Measurements from ENCODE around the gene TTC23. TPM values are rescaled to one million over a fixed set of nuclear protein-coding genes. Genes with fewer than 3 reads are reported as not detected.

Gene TTC23
- total and polyA plus RNA-seq, 9 of the 15 experiments (the other 6 are each of a cell fraction or from before 2014, with no cell fraction given), result 0.41 to 4.5 (median 2.5) TPM

DNA sequence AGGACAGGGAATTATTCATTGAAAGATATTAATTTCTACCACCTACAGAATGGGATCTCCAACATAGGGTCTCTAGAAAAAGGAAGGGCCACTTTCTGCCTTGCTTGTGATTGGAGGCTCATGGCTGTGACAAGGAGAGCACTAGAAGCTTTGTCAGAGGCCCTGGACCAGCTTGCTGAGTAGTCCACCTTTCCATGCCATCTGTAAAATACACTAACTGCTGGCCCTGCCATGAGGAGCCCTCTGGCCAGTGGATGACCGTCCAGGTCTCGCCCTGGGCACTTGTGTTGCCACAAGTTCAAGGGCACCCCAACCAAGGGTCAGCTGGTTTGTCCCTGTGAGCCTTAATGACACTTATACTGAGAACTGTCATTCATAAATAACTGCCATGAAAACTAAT lies 146.1 kb downstream of the TTC23 start:
- Histone ChIP-seq H3K4me2 (ENCODE audit: insufficient read depth, low read length) (no peak overlapping the region), H3K27ac (ENCODE audit: extremely low read depth, low read depth, low read length) (no peak overlapping the region), H3K9me1 (ENCODE audit: control insufficient read depth, insufficient read depth, low read length) (no peaks in the 10 kb centered on the region), H3K27me3 (ENCODE audit: control insufficient read depth in 2 of 2, insufficient read depth in 2 of 2, low read length in 2 of 2) (peaks cover 3 to 37% of the 10 kb centered on the region in 2 experiments; a peak in 4 of 5 replicates), H4K20me1 (replicated peaks; ENCODE audit: control insufficient read depth, insufficient read depth, low read length) (no peaks in the 10 kb centered on the region), H3K79me2 (ENCODE audit: control insufficient read depth, insufficient read depth, low read length) (no peaks in the 10 kb centered on the region), H3K36me3 (ENCODE audit: control insufficient read depth, insufficient read depth, low read length) (no peaks in the 10 kb centered on the region), H2AFZ (ENCODE audit: low read depth, low read length) (no peak overlapping the region), H3K4me1 (replicated peaks in 1 of 2; ENCODE audit: control insufficient read depth in 2 of 2, insufficient read depth in 2 of 2, low read length in 2 of 2) (peaks cover 0 to 17% of the 10 kb centered on the region in 2 experiments; a peak in 2 of 5 replicates), H3K9me3 (replicated peaks; ENCODE audit: control insufficient read depth, insufficient read depth, low read depth, low read length) (no peaks in the 10 kb centered on the region), H3K9ac (ENCODE audit: insufficient read depth in 1 of 2, low read depth in 2 of 2, low read length in 2 of 2) (no peak overlapping the region), H3K4me3 (no peak overlapping the region)
- CTCF ChIA-PET (ENCODE audit: low intra/inter-chr PET ratio), result interaction anchor here (2.8 kb wide), 1 partner anchor 110 kb away, joined by 14 read pairs; no protein-coding TSS in a partner anchor
- POLR2A ChIA-PET, result interaction anchor here (0.7 to 1.1 kb wide), 2 partner anchors 12 to 376 kb away, joined by 4 to 6 read pairs; no protein-coding TSS in a partner anchor
- intact Hi-C loops (cut with micrococcal nuclease) (loop anchor here (5.0 kb wide), 1 partner anchor 54 kb away; no protein-coding TSS in a partner anchor), in situ Hi-C loops (cut with MboI) (loop anchor here (5.0 kb wide), 1 partner anchor 109 kb away; no protein-coding TSS in a partner anchor)
- ATAC-seq (no peak), DNase-seq (ENCODE audit: extremely low read depth in 1 of 4, low spot score in 3 of 4) (no peak), FAIRE-seq (no peak)
- WGBS (ENCODE audit: insufficient coverage, low coverage, missing lambda C conversion rate), result 0% methylated on average over 2 of the region's 2 CpGs
- BruUV-seq (replicated peaks), result no TSS peak
- TF ChIP-seq, protein P1, sequence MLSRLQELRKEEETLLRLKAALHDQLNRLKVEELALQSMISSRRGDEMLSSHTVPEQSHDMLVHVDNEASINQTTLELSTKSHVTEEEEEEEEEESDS (CRISPR knock-in tag; IDR thresholded peaks at IDR 0.05), result no peak
- TF ChIP-seq MEF2D (tag; conservative IDR thresholded peaks at IDR 0.05; ENCODE audit: low read depth) (no peak), PTRF (tag; IDR thresholded peaks at IDR 0.05) (no peak), RERE (CRISPR knock-in tag; IDR thresholded peaks at IDR 0.05; ENCODE audit: borderline replicate concordance) (no peak), ATF6 (CRISPR knock-in tag; IDR thresholded peaks at IDR 0.05) (no peak), CBX2 (IDR thresholded peaks at IDR 0.05; ENCODE audit: insufficient read depth, low read length, poor library complexity, severe bottlenecking) (no peak), USF2 (CRISPR knock-in tag; IDR thresholded peaks at IDR 0.05) (no peak), ELF1 (tag; IDR thresholded peaks at IDR 0.05) (no peak)
- TF ChIP-seq, protein P2, sequence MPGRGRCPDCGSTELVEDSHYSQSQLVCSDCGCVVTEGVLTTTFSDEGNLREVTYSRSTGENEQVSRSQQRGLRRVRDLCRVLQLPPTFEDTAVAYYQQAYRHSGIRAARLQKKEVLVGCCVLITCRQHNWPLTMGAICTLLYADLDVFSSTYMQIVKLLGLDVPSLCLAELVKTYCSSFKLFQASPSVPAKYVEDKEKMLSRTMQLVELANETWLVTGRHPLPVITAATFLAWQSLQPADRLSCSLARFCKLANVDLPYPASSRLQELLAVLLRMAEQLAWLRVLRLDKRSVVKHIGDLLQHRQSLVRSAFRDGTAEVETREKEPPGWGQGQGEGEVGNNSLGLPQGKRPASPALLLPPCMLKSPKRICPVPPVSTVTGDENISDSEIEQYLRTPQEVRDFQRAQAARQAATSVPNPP (IDR thresholded peaks at IDR 0.05; ENCODE audit: borderline replicate concordance, insufficient read depth, insufficient read length), result no peak
- TF ChIP-seq, protein P3, sequence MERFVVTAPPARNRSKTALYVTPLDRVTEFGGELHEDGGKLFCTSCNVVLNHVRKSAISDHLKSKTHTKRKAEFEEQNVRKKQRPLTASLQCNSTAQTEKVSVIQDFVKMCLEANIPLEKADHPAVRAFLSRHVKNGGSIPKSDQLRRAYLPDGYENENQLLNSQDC (CRISPR knock-in tag; IDR thresholded peaks at IDR 0.05), result no peak

Data from K562 (cell line).